WTC11 (cell line): ENCODE data around the gene KRT222.

Source experiments
- KAT7 ChIP-seq: sonication (generic); formaldehyde crosslinking; IDR thresholded peaks from 2 replicates; pipeline ENCODE4 v1.8.1; 2023; ENCODE audit warnings: missing genetic modification reagents, mild to moderate bottlenecking, borderline replicate concordance
- ZNF263 ChIP-seq: sonication (generic); formaldehyde crosslinking; IDR thresholded peaks from 2 replicates; pipeline ENCODE4 v1.8.1; 2022; ENCODE audit warnings: low read depth, mild to moderate bottlenecking, moderate library complexity, missing genetic modification reagents
- TF ChIP-seq, protein P1 (sequence below): fragments of 200-600 bp; IDR thresholded peaks from 2 replicates; pipeline ENCODE4 v1.8.0; 2022; ENCODE audit warnings: antibody characterized with exemption
- TF ChIP-seq, protein P2 (sequence below): sonication (generic); formaldehyde crosslinking; IDR thresholded peaks from 2 replicates; pipeline ENCODE4 v1.8.1; 2023; ENCODE audit warnings: mild to moderate bottlenecking, missing genetic modification reagents, moderate library complexity

DNA sequence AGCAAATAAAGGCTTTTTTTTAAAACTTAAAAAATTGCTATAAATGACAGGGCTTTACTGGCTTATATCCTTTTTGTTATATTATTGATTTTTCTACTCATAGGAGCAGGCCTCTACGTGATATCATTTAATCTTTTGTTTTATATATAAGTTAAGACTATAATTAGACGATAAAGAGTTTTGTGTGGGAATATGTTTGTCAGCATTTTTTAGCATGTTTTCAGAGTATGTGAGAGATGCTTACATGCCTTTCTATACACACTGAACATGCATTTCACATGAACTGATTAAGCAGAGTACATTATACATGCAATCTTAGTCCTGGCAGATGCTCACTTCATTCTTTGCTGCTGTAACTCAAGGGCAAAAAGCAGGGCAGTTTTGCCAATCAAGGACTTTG, 7.7 kb upstream of the KRT222 start:
- TF ChIP-seq, protein P1, sequence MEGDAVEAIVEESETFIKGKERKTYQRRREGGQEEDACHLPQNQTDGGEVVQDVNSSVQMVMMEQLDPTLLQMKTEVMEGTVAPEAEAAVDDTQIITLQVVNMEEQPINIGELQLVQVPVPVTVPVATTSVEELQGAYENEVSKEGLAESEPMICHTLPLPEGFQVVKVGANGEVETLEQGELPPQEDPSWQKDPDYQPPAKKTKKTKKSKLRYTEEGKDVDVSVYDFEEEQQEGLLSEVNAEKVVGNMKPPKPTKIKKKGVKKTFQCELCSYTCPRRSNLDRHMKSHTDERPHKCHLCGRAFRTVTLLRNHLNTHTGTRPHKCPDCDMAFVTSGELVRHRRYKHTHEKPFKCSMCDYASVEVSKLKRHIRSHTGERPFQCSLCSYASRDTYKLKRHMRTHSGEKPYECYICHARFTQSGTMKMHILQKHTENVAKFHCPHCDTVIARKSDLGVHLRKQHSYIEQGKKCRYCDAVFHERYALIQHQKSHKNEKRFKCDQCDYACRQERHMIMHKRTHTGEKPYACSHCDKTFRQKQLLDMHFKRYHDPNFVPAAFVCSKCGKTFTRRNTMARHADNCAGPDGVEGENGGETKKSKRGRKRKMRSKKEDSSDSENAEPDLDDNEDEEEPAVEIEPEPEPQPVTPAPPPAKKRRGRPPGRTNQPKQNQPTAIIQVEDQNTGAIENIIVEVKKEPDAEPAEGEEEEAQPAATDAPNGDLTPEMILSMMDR, result no peak
- TF ChIP-seq KAT7 (CRISPR knock-in tag), result no peak
- no peak for TF ChIP-seq ZNF263
- TF ChIP-seq, protein P2, sequence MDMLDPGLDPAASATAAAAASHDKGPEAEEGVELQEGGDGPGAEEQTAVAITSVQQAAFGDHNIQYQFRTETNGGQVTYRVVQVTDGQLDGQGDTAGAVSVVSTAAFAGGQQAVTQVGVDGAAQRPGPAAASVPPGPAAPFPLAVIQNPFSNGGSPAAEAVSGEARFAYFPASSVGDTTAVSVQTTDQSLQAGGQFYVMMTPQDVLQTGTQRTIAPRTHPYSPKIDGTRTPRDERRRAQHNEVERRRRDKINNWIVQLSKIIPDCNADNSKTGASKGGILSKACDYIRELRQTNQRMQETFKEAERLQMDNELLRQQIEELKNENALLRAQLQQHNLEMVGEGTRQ (CRISPR knock-in tag), result no peak
